Muscle layer of duodenum (tissue), 2 donors: ENCODE data around the gene SPANXN3.
"Not testable (repeated sequence)": the region's sequence is repeated elsewhere in the genome, so short reads cannot be mapped to it uniquely, and the experiment has no call there.

Source experiments
- H3K27ac ChIP-seq: one replicate; pipeline ENCODE4 v1.7.0; 2013; ENCODE audit warnings: mild to moderate bottlenecking, low read length
- H3K27me3 ChIP-seq: one replicate; pipeline ENCODE4 v1.7.0; 2013; ENCODE audit warnings: low read depth, mild to moderate bottlenecking, control low read depth, low read length
- H3K36me3 ChIP-seq, 2 donors: one replicate each; pipeline ENCODE4 v1.7.0; 2013; ENCODE audit warnings: low read length in 2 of 2, control low read depth in 1 of 2, mild to moderate bottlenecking in 1 of 2; ENCODE audit not compliant: insufficient read depth in 2 of 2, control insufficient read depth in 1 of 2
- H3K4me1 ChIP-seq, 2 donors: one replicate each; pipeline ENCODE4 v1.7.0; 2013; ENCODE audit warnings: low read length in 2 of 2, mild to moderate bottlenecking in 2 of 2, control low read depth in 1 of 2, moderate library complexity in 1 of 2; ENCODE audit not compliant: insufficient read depth in 2 of 2, control insufficient read depth in 1 of 2
- H3K4me3 ChIP-seq, 2 donors: one replicate each; pipeline ENCODE4 v1.7.0; 2013; ENCODE audit warnings: low read length in 2 of 2, low read depth in 1 of 2, mild to moderate bottlenecking in 1 of 2
- H3K9me3 ChIP-seq, 2 donors: one replicate each; pipeline ENCODE4 v1.7.0; 2013; ENCODE audit warnings: low read length in 2 of 2, control low read depth in 1 of 2, mild to moderate bottlenecking in 1 of 2; ENCODE audit not compliant: control insufficient read depth in 1 of 2
- donor health status: healthy.

The SPANXN3 gene

DNA sequence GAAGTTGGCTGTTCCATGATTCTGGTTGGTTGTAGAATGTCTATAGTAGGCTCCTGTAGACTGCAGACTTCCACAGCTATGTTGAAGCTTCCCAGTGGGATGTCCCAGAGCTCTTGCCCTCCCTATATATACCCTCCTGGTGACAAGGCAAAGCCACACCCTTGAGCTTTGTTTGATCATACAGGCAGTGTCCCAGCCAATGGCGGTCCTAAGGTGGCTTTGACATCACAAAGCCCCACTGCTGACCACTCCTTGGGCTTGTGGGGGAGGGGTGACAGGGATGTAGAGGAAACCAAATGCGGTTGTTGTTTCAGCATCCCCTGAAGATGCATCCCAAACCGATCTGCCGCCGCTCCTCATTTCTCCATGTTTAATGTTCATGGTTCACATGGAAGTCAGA is at the start of gene SPANXN3:
SPANXN3 (minus strand) TSS at position 101 of the 400 bp plus-strand sequence; CDS start at position 17, 84 bp downstream.
- H3K27ac ChIP-seq, H3K9me3 ChIP-seq, H3K27me3 ChIP-seq, H3K4me1 ChIP-seq, H3K36me3 ChIP-seq, H3K4me3 ChIP-seq: not testable (repeated sequence)

DNA sequence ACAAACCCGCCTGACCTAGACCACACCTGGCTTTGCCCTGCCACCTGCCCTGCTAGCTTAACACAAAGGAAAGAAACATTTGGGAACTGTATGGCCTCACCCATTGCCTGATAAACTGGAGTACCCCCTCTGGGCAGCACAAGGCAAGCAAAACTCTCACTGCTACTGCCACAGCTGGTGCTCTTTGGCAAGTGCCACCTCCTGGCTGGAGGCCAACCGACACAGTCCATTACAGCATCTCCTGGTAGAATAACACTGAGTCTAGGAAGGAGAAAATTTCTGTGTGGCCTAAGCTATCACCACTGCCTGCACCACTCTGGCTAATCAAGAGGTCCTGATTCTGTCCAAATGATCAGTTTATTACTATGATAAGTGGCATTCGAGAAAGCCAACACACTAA is 18.9 kb upstream of the SPANXN3 start:
- Histone ChIP-seq H3K4me3 (no peak overlapping the region), H3K4me1 (no peaks in the 10 kb centered on the region), H3K27ac (no peak overlapping the region), H3K36me3 (no peaks in the 10 kb centered on the region), H3K27me3 (no peaks in the 10 kb centered on the region), H3K9me3 (no peaks in the 10 kb centered on the region)

DNA sequence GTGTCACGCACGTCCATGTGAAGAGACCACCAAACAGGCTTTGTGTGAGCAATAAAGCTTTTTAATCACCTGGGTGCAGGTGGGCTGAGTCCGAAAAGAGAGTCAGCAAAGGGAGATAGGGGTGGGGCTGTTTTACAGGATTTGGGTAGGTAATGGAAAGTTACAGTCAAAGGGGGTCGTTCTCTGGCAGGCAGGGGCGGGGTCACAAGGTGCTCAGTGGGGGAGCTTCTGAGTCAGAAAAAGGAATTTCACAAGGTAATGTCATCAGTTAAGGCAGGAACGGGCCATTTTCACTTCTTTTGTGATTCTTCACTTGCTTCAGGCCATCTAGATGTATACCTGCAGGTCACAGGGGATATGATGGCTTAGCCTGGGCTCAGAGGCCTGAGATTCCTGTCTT is 15.1 kb downstream of the SPANXN3 start:
- H3K27ac ChIP-seq, H3K27me3 ChIP-seq, H3K36me3 ChIP-seq, H3K9me3 ChIP-seq, H3K4me3 ChIP-seq, H3K4me1 ChIP-seq: not testable (repeated sequence)

DNA sequence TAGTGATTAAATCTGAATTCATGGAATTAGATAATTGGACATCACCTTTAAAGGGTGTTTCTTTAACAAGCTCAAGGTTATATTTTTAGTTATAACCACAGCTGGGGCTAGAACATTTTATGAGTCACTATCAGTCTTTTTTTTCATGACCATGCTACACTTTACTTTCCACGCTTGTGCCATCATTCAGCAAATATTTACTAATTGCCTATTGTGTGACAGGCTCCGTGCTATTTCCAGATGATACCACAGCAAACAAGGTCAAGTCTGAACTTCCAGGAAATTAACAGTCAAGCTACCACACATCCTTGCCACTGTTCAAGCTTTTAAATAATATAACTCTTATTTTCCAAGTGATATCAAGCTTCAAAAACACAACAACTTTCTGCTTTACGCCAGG is 16.5 kb downstream of the SPANXN3 start:
- H3K27ac ChIP-seq: no peak overlapping the region
- H3K4me3 ChIP-seq: no peak overlapping the region
- H3K9me3 ChIP-seq: peaks cover 0 to 4% of the 10 kb centered on the region in 2 donors
- H3K36me3 ChIP-seq: no peaks in the 10 kb centered on the region
- no peaks in the 10 kb centered on the region for H3K4me1 ChIP-seq
- no peaks in the 10 kb centered on the region for H3K27me3 ChIP-seq

DNA sequence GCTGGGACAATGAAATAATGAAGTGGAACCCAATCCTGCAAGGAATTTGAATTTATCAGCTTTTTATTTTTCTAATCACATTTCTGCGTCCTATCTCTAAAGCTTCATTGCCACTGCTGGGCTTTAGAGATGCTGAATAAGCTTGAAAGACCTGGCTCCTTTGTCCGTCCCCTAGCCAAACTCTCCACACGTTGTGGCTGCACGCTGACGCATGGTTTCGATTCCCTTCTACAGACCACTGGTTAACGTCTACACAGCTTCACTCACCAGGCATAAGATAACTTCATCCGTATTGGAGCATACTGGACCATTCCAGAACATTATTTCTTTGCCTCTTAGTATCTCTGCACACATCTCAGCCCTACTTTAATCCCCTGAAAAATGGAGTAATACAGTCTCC is 31.2 kb downstream of the SPANXN3 start:
- Histone ChIP-seq H3K4me3 (no peak overlapping the region), H3K9me3 (no peaks in the 10 kb centered on the region), H3K4me1 (no peaks in the 10 kb centered on the region), H3K36me3 (no peaks in the 10 kb centered on the region), H3K27me3 (no peaks in the 10 kb centered on the region), H3K27ac (no peak overlapping the region)

GRCh38 chrX:143476751-143477150 is 40.5 kb downstream of the SPANXN3 start:
- H3K9me3 ChIP-seq: no peaks in the 10 kb centered on the region
- H3K4me1 ChIP-seq: no peaks in the 10 kb centered on the region
- no peak overlapping the region for H3K27ac ChIP-seq
- H3K27me3 ChIP-seq: no peaks in the 10 kb centered on the region
- H3K36me3 ChIP-seq: no peaks in the 10 kb centered on the region
- no peak overlapping the region for H3K4me3 ChIP-seq

DNA sequence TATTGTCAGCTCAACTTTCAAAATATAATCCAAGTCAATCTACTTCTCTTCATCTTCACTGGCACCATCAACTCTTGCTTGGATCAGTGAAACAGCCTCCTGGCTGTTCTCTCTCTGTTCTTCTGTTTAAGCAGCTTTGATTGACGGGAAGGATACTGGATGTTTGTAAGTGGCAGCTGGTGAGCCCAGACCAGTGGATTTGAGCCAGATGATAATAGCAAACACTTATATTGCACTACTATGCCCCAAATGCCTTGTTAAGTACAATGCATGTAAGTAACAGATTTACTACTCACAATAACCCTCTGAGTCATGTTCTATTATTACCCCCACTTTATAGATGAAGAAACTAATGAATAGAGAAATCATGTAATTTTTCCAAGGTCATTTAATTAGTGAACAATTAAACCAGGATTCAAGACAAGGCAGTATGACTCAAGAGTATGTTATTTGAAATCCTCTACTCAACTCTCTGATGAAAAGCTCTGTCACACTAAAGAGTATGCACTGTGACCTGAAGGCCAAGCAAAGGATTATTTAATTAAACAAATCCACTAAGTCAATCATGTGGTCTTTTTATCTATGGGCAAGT is 44.8 kb downstream of the SPANXN3 start:
- Histone ChIP-seq H3K4me3 (no peak overlapping the region), H3K27me3 (no peaks in the 10 kb centered on the region), H3K27ac (no peak overlapping the region), H3K9me3 (no peaks in the 10 kb centered on the region), H3K36me3 (no peaks in the 10 kb centered on the region), H3K4me1 (no peaks in the 10 kb centered on the region)

DNA sequence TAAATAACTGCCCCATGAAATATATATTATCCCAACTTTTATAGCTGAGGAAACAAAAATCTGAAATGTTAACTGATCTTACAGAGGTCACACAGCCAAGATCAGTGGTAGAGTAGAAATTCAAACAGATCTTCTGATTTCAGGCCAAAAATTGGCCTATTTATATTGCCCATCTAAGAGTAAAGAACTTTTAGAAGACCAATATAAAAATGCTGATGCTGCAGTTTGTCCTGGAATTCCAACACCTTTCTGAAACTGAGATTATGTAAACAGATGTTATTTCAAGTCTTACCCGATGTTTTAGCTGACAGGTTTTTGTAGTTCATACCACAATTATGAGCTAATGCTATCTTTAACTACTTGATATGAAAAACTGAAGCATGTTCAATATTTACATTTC is 51.1 kb downstream of the SPANXN3 start:
- Histone ChIP-seq H3K9me3 (no peaks in the 10 kb centered on the region), H3K4me3 (no peak overlapping the region), H3K36me3 (no peaks in the 10 kb centered on the region), H3K4me1 (no peaks in the 10 kb centered on the region), H3K27ac (no peak overlapping the region), H3K27me3 (no peaks in the 10 kb centered on the region)

- no peak overlapping the region for H3K27ac ChIP-seq
- no peaks in the 10 kb centered on the region for H3K27me3 ChIP-seq
- no peaks in the 10 kb centered on the region for H3K9me3 ChIP-seq
- no peaks in the 10 kb centered on the region for H3K4me1 ChIP-seq
- H3K4me3 ChIP-seq: no peak overlapping the region
- H3K36me3 ChIP-seq: no peaks in the 10 kb centered on the region
Measured at GRCh38 chrX:143462696-143463095, 54.6 kb downstream of the SPANXN3 start.

GRCh38 chrX:143461606-143462005 is 55.7 kb downstream of the SPANXN3 start:
- H3K27me3 ChIP-seq: no peaks in the 10 kb centered on the region
- no peaks in the 10 kb centered on the region for H3K36me3 ChIP-seq
- no peak overlapping the region for H3K4me3 ChIP-seq
- no peaks in the 10 kb centered on the region for H3K9me3 ChIP-seq
- H3K27ac ChIP-seq: no peak overlapping the region
- H3K4me1 ChIP-seq: no peaks in the 10 kb centered on the region
